ENCODE data around the gene PMP22.

PMP22 gene

DNA sequence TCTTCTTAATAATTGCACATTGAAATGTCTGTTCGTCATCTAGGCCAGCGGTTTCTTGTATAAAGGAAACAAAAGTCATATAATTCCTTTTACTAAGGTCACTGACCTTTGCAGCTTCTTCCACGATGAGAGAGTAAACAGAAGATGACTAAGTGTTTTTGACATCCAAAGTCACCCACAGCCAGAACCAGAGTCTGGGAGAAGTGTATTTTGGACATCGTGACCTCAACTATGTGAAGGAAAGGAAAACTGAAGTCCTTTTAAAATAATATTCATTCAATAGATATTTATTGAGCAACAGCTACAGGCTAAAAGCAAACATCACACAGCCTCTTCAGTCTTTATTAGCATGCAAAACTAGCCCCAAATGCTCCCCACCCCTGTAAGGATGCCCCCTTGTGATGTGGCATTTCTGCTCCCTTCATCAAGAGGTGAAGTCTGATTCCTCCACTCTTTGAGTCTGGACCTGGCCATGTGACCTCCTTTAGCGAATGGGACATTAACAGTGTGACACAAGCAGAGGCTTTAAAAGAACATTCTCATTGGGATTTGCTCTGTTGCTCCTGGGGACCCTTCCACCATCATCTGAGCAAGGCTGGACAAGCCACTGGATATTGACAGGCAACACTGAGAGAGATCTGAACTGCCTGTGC, 8.1 kb upstream of the PMP22 start:
- no peak for DNase-seq

DNA sequence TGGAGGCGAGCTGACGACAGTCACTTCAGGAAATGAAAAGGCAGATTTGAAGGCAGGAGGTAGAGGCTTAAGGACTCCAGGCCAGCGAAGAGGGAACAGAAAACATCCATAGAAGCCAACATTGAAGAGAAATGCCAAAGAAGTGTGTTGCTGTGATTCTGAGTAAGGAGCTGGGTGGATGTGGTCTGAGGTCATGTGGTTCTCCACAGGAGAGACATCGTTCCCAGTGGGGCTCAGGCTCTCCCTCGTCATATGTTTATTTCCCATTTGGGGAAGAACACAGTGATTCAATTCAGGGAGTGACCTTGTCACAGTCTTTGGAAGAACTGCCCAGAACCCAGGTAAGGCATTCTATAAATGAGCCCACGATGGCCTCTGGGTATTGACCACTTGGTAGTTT, 6.6 kb upstream of the PMP22 start:
- no peak for DNase-seq

DNA sequence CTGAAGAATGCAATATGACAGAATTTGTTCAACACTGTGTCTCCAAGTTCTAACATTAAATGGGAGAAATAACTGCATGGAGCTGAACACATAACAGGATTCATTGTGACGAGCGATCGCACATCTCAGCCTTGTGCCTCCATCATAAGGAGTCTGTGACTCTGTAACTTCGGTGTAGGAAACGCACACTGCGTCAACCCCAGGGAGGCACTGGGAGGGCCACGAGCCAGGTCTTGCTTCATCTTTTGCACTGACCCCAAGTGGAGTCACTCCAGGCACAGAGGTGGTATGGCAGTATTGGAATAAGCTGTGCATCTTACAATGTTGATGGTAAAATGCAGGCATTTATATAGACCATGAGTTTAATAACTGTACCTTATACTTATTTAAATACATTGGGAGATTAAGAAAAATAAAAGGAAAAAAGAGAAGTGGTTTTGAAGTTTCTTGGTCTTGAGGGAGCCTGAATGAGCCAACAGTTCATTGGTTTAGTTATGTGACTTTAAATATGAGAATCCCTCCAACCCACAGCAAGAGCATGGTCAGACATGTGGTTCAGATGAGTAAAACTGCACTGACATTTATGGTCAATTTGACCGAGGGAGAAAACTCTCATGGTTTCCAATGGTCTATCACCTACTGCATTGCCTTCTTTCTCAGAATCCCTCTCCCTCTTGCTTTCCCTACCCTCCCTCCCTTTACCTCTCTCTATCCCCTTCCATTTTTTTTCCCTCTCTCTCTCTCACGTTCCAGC, 5.7 kb upstream of the PMP22 start:
- no peak for DNase-seq

DNA sequence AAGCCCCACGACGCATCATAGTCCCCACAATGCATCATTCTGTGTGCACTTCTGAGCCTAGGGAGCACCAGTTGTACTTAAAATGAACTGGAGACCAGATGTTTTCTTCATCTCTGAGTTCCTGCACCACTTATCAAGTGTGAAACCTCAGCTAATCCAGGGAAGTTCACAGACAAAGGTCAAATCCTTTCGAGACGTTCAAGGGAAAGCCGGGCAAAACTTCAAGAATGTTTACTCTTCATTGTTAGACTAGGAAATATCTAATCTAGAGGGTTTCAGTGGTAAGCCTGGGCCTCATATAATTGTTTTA, 4.6 kb upstream of the PMP22 start:
- DNase-seq, result no peak

- DNase-seq, result no peak
Measured at GRCh38 chr17:15269087-15269779, 4.1 kb upstream of the PMP22 start.

- no peak for DNase-seq
Measured at GRCh38 chr17:15268461-15268860, 3.3 kb upstream of the PMP22 start.

- no peak for DNase-seq
Measured at GRCh38 chr17:15267996-15268395, 2.9 kb upstream of the PMP22 start.

DNA sequence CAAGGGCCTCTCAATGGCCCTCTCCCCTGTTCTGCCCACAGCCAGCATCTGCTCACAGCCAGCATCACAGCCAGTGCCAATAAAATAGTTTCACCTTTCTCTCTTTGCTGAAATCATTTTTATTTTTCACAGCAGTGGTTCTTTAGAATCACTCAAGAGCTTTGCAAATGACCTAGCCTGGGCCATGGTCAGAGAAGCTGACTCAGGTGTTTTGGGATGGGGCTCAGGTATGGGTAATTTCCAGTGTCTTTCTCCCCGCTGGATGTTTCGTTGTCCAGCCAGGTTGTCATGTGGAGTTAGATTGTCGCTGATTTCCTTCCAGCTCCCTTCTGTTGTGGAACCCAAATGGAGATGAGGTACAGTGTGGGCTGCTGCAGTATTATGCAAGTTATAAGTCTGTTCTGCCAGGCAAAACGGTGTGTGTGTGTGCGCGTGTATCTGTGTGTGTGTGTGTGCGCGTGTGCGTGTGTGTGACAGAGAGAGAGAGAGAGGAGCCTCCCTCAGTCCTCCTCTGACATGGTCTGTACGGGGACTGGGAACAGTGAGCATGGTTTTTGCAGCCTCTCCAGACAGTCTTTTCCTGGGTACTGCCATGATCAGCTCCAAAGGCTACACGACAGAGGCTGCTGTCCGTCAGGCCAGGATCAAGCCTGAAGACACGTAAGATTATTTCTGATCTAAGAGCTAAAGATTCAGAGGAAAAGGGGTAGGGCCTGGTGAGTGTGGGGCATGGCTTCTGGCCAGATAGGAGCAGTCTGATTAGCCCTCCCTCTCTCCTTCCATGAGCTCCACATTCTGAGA, 1.4 kb upstream of the PMP22 start:
- no peak for DNase-seq

- no peak for DNase-seq
Measured at GRCh38 chr17:15264542-15264941, 584 bp downstream of the PMP22 start.

DNA sequence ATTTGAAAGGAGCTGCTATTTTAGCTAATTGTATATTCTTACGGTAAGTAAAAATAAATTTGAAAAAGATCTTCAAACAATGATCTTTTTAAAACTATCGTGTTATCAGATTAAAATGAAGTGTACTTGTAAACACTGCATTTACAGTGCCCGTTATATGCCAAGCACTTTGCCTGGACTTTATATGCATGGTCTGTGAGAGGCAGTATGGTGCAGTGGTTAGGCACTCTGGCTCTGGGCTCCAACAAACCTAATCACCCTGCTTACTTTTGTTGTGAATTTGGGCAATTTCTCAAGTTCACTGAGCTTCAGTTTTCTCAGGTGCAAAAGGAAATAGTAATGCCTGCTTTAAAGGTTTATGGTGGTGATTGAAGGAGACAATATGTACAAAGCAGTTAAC, 1.4 kb downstream of the PMP22 start:
- no peak for DNase-seq

DNA sequence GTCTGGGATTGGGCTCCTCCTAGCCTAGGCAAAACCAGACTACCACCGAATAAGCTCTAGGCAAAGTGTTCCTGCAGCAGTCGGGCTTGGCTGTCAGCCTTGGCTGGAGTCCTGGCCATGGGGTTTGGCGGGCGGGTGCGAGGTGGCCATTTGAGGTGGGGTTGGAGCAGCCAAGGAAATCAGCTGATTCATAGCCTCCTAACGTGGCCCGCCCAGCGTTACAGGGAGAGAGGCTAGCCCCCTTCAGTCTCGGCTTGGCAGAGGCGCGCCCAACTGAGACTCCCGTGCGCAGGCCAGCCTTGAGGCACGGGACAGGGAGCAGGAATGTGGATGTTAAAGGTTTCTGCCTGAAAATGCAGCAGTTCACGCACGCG, 1.9 kb downstream of the PMP22 start:
- DNase-seq, result no peak

- DNase-seq, result no peak
Measured at GRCh38 chr17:15262291-15263205, 2.6 kb downstream of the PMP22 start.

DNA sequence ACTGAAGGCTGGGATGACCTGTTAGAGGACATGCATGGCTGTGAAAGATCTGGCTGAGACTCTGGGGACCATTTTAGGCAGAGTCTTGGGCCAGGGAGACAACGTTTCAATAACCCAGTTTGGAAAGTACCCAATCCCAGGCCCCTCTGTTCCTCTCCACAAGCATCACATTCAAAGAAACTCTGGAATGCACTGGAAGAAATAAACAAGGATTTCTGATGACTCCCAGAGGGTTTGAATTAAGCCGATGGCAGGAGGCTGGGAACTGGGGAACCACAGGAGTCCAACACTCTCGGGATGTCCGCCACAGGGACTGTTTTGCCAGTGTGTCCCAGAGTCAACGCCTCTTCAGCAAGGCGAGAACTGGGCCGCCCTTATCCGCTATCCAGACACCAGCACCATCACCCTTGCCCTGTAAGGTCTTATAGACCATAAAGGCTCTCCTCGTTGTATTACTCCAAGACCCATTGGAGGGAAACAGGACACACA, 3.3 kb downstream of the PMP22 start:
- DNase-seq, result no peak

DNA sequence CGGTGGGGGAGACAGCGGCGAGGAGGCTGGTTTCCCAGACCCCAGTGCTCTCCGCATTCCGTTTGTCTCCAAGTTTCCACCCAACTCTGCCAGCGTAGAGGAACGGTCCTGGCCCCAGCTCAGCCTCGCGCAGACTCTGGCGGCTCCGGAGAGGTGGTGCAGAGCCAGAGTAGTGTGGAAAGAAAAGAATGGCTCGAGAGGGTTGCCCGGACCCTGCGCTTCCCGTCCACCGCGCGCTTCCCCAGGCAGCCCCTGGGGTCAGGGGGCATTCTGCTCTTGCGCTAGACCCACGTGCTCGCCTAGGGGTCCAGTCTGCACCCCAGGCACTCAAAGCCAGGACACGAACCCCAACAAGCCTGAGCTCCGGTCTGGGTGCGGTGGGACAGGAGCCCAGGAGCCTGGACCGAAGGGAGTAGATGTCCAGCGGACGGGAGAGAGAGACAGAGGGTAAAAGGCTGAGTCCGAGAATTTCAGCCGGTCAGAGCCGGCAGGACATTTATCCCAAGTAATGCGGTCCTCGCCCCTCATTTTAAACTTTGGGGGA, 3.8 kb downstream of the PMP22 start:
- DNase-seq, result no peak

- peak; percentile 41 for DNase-seq
Measured at GRCh38 chr17:15260376-15261257, 4.5 kb downstream of the PMP22 start.

GRCh38 chr17:15257796-15258512, 7.2 kb downstream of the PMP22 start:
- DNase-seq, result no peak

DNA sequence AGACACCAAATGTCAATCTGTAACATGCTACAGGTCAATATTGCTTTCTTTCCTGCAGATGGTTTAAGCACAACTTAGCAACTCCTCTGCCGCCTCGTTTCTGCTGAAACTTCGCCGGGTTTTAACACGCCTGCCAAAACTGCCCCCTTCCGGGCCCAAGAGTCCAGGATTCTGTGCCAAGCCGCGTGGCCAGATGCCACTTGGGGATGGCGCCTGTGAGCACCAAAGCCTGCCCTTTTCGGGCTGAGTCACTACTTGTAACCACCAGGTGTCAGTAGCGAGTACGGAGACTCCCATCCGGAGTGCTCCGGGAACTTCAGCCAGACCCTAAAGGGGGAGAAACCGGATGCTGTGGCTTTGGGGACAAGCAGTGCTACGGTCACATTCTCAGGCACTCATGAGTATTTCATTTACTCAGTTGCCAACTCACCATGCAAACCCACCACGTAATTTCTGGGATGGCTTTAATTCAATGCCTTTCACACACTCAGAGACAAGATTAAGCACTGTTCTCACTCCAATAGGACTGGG, 7.8 kb downstream of the PMP22 start:
- DNase-seq, result peak; percentile 37

- DNase-seq, result no peak
Measured at GRCh38 chr17:15256689-15257088, 8.4 kb downstream of the PMP22 start.

- no peak for DNase-seq
Measured at GRCh38 chr17:15255713-15256454, 9.2 kb downstream of the PMP22 start.

Measured in stimulated activated CD4-positive, alpha-beta T cell treated with anti-CD3 and anti-CD28 coated beads, Interleukin-12 subunit alpha, Interleukin-12 subunit beta, amount 100 ng/mL, for 4 hours (primary cell).